Sigmoid colon (tissue), 4 donors: ENCODE results near the gene PLSCR4.

Experiments
- EP300 ChIP-seq, 4 donors: sonication (generic); formaldehyde crosslinking; IDR thresholded peaks; one replicate each; pipeline ENCODE4 v1.6.1; 2017; ENCODE audit warnings: antibody characterized with exemption in 4 of 4
- POLR2A ChIP-seq, 2 donors: fragments of 450-650 bp; IDR thresholded peaks; one replicate each; pipeline ENCODE4 v1.6.1; 2016; ENCODE audit warnings: antibody characterized with exemption in 2 of 2, mild to moderate bottlenecking in 2 of 2, moderate library complexity in 2 of 2
- POLR2AphosphoS5 ChIP-seq, 4 donors: sonication (generic); formaldehyde crosslinking; IDR thresholded peaks; one replicate each; pipeline ENCODE4 v1.6.1; 2017; ENCODE audit warnings: antibody characterized with exemption in 4 of 4
- TF ChIP-seq, protein P1 (sequence below), 4 experiments: fragments of 450-650 bp in 3 of 4; fragments of 200-600 bp in 1 of 4; IDR thresholded peaks; one replicate each; pipeline ENCODE4 v1.5.1; 2016 to 2019; ENCODE audit warnings: antibody characterized with exemption in 4 of 4, mild to moderate bottlenecking in 3 of 4, moderate library complexity in 2 of 4

DNA sequence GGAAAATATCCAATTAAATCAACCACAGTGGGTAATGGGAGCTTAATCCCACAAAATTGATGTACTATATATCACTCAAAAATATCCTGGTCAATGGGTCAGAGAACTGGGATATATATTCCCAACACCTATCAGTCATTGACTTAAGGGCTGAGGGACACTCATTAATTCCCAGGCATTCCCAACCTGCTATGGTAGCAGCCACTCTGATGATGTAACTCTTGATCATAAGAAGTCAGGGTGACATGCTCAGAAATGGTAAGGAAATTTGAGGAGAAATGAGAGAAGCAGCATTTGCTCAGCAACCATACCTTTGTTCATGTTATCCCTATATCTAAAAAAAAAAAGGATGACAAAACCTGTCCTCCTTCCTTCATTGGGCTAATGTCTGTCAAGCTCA is 86.8 kb downstream of the PLSCR4 start:
- TF ChIP-seq, protein P1, sequence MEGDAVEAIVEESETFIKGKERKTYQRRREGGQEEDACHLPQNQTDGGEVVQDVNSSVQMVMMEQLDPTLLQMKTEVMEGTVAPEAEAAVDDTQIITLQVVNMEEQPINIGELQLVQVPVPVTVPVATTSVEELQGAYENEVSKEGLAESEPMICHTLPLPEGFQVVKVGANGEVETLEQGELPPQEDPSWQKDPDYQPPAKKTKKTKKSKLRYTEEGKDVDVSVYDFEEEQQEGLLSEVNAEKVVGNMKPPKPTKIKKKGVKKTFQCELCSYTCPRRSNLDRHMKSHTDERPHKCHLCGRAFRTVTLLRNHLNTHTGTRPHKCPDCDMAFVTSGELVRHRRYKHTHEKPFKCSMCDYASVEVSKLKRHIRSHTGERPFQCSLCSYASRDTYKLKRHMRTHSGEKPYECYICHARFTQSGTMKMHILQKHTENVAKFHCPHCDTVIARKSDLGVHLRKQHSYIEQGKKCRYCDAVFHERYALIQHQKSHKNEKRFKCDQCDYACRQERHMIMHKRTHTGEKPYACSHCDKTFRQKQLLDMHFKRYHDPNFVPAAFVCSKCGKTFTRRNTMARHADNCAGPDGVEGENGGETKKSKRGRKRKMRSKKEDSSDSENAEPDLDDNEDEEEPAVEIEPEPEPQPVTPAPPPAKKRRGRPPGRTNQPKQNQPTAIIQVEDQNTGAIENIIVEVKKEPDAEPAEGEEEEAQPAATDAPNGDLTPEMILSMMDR (IDR thresholded peaks at IDR 0.05): no peak
- TF ChIP-seq EP300 (IDR thresholded peaks at IDR 0.05) (no peak), POLR2A (IDR thresholded peaks at IDR 0.05) (no peak), POLR2AphosphoS5 (IDR thresholded peaks at IDR 0.05) (no peak)
